ENCODE results near the gene SRMS.

Gene SRMS, protein sequence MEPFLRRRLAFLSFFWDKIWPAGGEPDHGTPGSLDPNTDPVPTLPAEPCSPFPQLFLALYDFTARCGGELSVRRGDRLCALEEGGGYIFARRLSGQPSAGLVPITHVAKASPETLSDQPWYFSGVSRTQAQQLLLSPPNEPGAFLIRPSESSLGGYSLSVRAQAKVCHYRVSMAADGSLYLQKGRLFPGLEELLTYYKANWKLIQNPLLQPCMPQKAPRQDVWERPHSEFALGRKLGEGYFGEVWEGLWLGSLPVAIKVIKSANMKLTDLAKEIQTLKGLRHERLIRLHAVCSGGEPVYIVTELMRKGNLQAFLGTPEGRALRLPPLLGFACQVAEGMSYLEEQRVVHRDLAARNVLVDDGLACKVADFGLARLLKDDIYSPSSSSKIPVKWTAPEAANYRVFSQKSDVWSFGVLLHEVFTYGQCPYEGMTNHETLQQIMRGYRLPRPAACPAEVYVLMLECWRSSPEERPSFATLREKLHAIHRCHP

GRCh38 chr20:63547725-63548480 lies at the start of gene SRMS:
SRMS (minus strand) TSS chr20:63547749; CDS start chr20:63547463, 286 bp downstream.
- no peak within 1 kb of the TSS for H3K4me3 ChIP-seq (ENCODE audit: low read depth in 1 of 2, low read length in 2 of 2)
- no peaks in the 10 kb centered on the region for H3K36me3 ChIP-seq (ENCODE audit: control insufficient read depth in 1 of 2, insufficient read depth in 2 of 2, low read length in 2 of 2)
- H3K9ac ChIP-seq (ENCODE audit: low read depth in 1 of 2, low read length in 2 of 2) = no peak within 1 kb of the TSS
- no peaks in the 10 kb centered on the region for H3K9me3 ChIP-seq (ENCODE audit: control insufficient read depth in 1 of 2, low read length in 2 of 2)
- no peak within 1 kb of the TSS for H3K27ac ChIP-seq (ENCODE audit: low read depth, low read length)
- H3K4me1 ChIP-seq (ENCODE audit: control insufficient read depth in 1 of 2, insufficient read depth in 2 of 2, low read length in 2 of 2) = peaks cover 0 to 23% of the 10 kb centered on the region in 2 donors
- H3K27me3 ChIP-seq (ENCODE audit: control insufficient read depth in 1 of 2, insufficient read depth in 2 of 2, low read length in 2 of 2) = peaks cover 40 to 43% of the 10 kb centered on the region in 2 donors

GRCh38 chr20:63596423-63596822 lies 48.9 kb upstream of the SRMS start:
- Histone ChIP-seq H3K27me3 (ENCODE audit: control insufficient read depth in 1 of 2, insufficient read depth in 2 of 2, low read length in 2 of 2) (no peaks in the 10 kb centered on the region), H3K9me3 (ENCODE audit: control insufficient read depth in 1 of 2, low read length in 2 of 2) (no peaks in the 10 kb centered on the region), H3K4me3 (ENCODE audit: low read depth in 1 of 2, low read length in 2 of 2) (no peak overlapping the region), H3K27ac (ENCODE audit: low read depth, low read length) (no peak overlapping the region), H3K36me3 (ENCODE audit: control insufficient read depth in 1 of 2, insufficient read depth in 2 of 2, low read length in 2 of 2) (peaks cover 11 to 66% of the 10 kb centered on the region in 2 donors), H3K4me1 (ENCODE audit: control insufficient read depth in 1 of 2, insufficient read depth in 2 of 2, low read length in 2 of 2) (no peaks in the 10 kb centered on the region), H3K9ac (ENCODE audit: low read depth in 1 of 2, low read length in 2 of 2) (no peak overlapping the region)

DNA sequence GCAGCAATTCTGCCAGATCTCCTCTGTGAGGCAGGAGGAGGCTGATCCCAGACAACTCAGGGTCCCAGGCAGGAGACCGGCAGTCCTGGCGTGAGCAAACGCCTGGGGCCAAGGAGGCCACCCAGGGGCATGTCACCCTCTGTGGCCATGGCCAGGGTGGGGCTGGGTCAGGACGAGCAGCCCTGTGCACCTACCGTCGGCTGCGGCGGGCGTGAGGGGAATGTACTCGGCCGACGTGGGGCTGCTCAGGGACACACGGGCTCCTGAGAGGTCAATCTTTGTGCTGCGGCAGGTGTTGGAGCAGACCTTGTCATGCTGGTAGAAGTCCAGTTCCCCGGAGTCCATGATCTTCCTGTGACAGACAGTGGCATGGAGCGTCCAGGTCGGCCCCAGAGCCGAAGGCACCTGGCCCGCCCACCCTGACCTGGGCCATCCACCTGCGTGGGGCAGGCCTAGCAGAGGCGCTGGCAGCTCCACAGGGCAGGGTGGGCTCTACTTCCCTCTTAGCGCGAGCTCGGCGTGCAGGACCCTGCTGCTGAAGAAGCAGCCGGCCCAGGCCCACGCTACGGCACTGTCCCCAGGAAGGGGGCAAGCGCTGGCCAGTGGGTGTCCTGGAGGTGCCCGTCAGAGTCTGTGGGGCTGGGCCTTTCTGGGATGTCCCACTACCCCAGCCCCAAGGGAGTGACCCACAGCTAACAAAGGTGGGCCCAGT lies 48.0 kb upstream of the SRMS start:
- Histone ChIP-seq H3K4me3 (ENCODE audit: low read depth in 1 of 2, low read length in 2 of 2) (no peak overlapping the region), H3K4me1 (ENCODE audit: control insufficient read depth in 1 of 2, insufficient read depth in 2 of 2, low read length in 2 of 2) (no peaks in the 10 kb centered on the region), H3K27ac (ENCODE audit: low read depth, low read length) (no peak overlapping the region), H3K36me3 (ENCODE audit: control insufficient read depth in 1 of 2, insufficient read depth in 2 of 2, low read length in 2 of 2) (peaks cover 15 to 67% of the 10 kb centered on the region in 2 donors), H3K27me3 (ENCODE audit: control insufficient read depth in 1 of 2, insufficient read depth in 2 of 2, low read length in 2 of 2) (no peaks in the 10 kb centered on the region), H3K9me3 (ENCODE audit: control insufficient read depth in 1 of 2, low read length in 2 of 2) (no peaks in the 10 kb centered on the region), H3K9ac (ENCODE audit: low read depth in 1 of 2, low read length in 2 of 2) (no peak overlapping the region)

GRCh38 chr20:63594043-63594561 lies 46.6 kb upstream of the SRMS start:
- H3K9me3 ChIP-seq (ENCODE audit: control insufficient read depth in 1 of 2, low read length in 2 of 2) = no peaks in the 10 kb centered on the region
- H3K9ac ChIP-seq (ENCODE audit: low read depth in 1 of 2, low read length in 2 of 2) = no peak overlapping the region
- no peak overlapping the region for H3K27ac ChIP-seq (ENCODE audit: low read depth, low read length)
- H3K4me1 ChIP-seq (ENCODE audit: control insufficient read depth in 1 of 2, insufficient read depth in 2 of 2, low read length in 2 of 2) = no peaks in the 10 kb centered on the region
- no peaks in the 10 kb centered on the region for H3K27me3 ChIP-seq (ENCODE audit: control insufficient read depth in 1 of 2, insufficient read depth in 2 of 2, low read length in 2 of 2)
- H3K36me3 ChIP-seq (ENCODE audit: control insufficient read depth in 1 of 2, insufficient read depth in 2 of 2, low read length in 2 of 2) = peaks cover 15 to 73% of the 10 kb centered on the region in 2 donors
- no peak overlapping the region for H3K4me3 ChIP-seq (ENCODE audit: low read depth in 1 of 2, low read length in 2 of 2)

DNA sequence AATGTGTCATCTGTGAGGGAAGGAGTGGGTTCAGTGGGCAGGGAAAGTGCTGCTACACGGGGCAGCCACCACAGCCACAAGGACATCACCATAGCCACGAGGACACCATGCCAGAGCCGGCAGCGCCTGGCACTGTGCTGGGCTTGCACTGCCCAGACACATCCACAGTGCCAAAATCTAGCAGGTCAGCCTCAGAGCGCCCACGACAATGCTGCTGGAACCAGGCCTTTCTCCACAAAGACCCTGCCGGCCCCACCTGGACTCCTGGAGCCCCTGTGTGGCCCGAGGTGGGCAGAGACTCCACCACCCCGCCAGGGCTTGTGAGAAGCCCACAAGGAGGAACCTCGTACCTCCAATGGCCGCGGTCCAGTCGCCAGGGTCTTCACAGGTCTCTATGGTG lies 45.1 kb upstream of the SRMS start:
- Histone ChIP-seq H3K4me3 (ENCODE audit: low read depth in 1 of 2, low read length in 2 of 2) (no peak overlapping the region), H3K27me3 (ENCODE audit: control insufficient read depth in 1 of 2, insufficient read depth in 2 of 2, low read length in 2 of 2) (no peaks in the 10 kb centered on the region), H3K27ac (ENCODE audit: low read depth, low read length) (no peak overlapping the region), H3K9ac (ENCODE audit: low read depth in 1 of 2, low read length in 2 of 2) (no peak overlapping the region), H3K36me3 (ENCODE audit: control insufficient read depth in 1 of 2, insufficient read depth in 2 of 2, low read length in 2 of 2) (peaks cover 12 to 66% of the 10 kb centered on the region in 2 donors), H3K4me1 (ENCODE audit: control insufficient read depth in 1 of 2, insufficient read depth in 2 of 2, low read length in 2 of 2) (no peaks in the 10 kb centered on the region), H3K9me3 (ENCODE audit: control insufficient read depth in 1 of 2, low read length in 2 of 2) (no peaks in the 10 kb centered on the region)

DNA sequence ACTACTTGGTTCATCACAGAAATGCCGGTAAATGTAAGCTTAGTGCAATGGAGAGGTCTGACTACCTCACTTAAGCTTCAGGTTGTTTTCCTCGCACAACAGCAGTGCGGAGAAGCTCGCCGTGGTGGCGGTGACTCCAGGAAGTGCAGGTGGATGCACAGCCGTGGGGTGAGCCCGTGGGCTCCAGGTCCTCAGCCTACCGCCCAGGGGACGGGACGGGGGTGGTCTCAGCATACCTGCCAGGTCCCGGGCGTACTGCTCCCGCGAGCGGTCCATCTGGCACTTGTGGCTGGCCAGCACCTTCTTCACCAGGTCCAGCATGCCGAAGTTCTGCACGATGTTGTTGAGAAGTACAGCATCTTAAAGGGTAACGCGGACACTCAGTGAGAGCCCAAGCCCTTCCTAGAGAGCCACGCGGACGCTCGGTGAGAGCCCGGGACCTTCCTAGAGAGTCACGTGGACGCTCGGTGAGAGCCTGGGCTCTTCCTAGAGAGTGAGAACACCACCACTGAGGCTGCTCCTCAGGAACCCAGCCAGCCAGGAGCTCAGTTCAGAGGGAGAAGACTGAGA lies 44.3 kb upstream of the SRMS start:
- Histone ChIP-seq H3K36me3 (ENCODE audit: control insufficient read depth in 1 of 2, insufficient read depth in 2 of 2, low read length in 2 of 2) (peaks cover 10 to 61% of the 10 kb centered on the region in 2 donors), H3K9me3 (ENCODE audit: control insufficient read depth in 1 of 2, low read length in 2 of 2) (no peaks in the 10 kb centered on the region), H3K27ac (ENCODE audit: low read depth, low read length) (no peak overlapping the region), H3K9ac (ENCODE audit: low read depth in 1 of 2, low read length in 2 of 2) (no peak overlapping the region), H3K4me3 (ENCODE audit: low read depth in 1 of 2, low read length in 2 of 2) (no peak overlapping the region), H3K4me1 (ENCODE audit: control insufficient read depth in 1 of 2, insufficient read depth in 2 of 2, low read length in 2 of 2) (no peaks in the 10 kb centered on the region), H3K27me3 (ENCODE audit: control insufficient read depth in 1 of 2, insufficient read depth in 2 of 2, low read length in 2 of 2) (no peaks in the 10 kb centered on the region)

DNA sequence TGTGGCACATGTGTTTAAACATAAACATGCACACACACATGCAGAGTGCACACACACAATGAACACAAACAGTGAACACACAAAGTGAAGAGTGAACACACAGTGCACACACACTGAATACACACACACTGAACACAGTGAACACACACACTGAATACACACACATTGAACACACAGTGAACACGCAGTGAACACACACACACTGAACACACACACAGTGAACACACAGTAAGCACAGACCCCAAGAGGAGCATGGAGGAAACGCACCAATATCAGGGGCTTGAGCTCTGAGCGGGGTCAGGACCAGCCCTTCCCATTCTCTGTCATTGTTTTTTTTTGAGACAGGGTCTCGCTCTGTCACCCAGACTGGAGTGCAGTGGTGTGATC lies 43.6 kb upstream of the SRMS start:
- Histone ChIP-seq H3K9ac (ENCODE audit: low read depth in 1 of 2, low read length in 2 of 2) (no peak overlapping the region), H3K27me3 (ENCODE audit: control insufficient read depth in 1 of 2, insufficient read depth in 2 of 2, low read length in 2 of 2) (no peaks in the 10 kb centered on the region), H3K27ac (ENCODE audit: low read depth, low read length) (no peak overlapping the region), H3K9me3 (ENCODE audit: control insufficient read depth in 1 of 2, low read length in 2 of 2) (no peaks in the 10 kb centered on the region), H3K36me3 (ENCODE audit: control insufficient read depth in 1 of 2, insufficient read depth in 2 of 2, low read length in 2 of 2) (peaks cover 10 to 57% of the 10 kb centered on the region in 2 donors), H3K4me1 (ENCODE audit: control insufficient read depth in 1 of 2, insufficient read depth in 2 of 2, low read length in 2 of 2) (no peaks in the 10 kb centered on the region), H3K4me3 (ENCODE audit: low read depth in 1 of 2, low read length in 2 of 2) (no peak overlapping the region)

DNA sequence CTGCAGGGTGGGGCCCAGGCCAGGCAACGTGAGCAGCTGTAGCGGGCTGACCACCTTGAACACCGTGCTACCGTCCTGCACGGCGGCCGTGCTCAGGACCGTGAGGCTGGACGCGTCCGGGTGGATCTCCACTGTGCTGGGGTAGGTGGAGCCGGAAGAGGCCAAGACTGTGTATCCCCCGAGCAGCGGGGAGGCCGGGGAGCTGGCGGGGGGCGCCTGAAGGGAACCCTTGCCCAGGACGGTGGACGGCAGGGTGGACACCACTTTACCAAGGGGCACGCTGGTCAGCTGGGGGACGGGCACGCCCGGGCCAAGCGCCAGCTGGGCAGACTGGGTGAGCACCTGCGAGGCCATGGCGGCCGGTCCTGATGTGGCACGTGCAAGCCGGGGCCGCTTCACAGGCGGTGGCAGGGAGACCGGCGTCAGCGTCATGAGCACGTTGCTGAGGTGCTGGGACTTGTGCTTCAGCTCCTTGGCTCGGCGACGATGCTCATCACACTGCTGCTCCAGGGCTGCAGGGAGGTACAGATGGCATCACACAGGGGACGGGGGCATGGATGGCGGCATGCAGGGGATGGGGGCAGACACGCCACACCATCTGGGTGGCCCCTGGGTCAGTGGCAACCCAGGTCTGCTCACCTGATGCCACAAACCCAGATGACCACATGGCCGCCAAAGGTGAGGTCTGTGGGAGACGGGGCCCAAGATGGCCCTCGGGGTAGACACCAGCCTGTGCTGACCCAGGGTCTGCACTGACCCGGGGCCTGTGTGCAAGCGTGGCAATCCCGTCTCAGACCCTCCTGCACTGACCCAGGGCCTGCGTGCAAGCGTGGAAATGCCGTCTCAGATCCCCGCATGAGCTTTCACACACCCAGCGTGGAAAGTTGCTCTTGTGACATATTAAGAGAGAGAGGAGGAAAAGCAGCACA lies 42.9 kb upstream of the SRMS start:
- peaks cover 10 to 55% of the 10 kb centered on the region in 2 donors for H3K36me3 ChIP-seq (ENCODE audit: control insufficient read depth in 1 of 2, insufficient read depth in 2 of 2, low read length in 2 of 2)

More for the DNA sequence above, 42.9 kb upstream of the SRMS start:
- Histone ChIP-seq H3K27me3 (ENCODE audit: control insufficient read depth in 1 of 2, insufficient read depth in 2 of 2, low read length in 2 of 2) (no peaks in the 10 kb centered on the region), H3K9me3 (ENCODE audit: control insufficient read depth in 1 of 2, low read length in 2 of 2) (no peaks in the 10 kb centered on the region), H3K4me1 (ENCODE audit: control insufficient read depth in 1 of 2, insufficient read depth in 2 of 2, low read length in 2 of 2) (no peaks in the 10 kb centered on the region), H3K27ac (ENCODE audit: low read depth, low read length) (no peak overlapping the region), H3K4me3 (ENCODE audit: low read depth in 1 of 2, low read length in 2 of 2) (no peak overlapping the region), H3K9ac (ENCODE audit: low read depth in 1 of 2, low read length in 2 of 2) (no peak overlapping the region)

Measured in duodenal mucosa (tissue), 2 donors.